Lower leg skin (tissue), 4 donors: ENCODE measurements around the gene GRIK4. TPM values are rescaled to one million over a fixed set of nuclear protein-coding genes. Genes with fewer than 3 reads are reported as not detected.

ENCODE experiments used
- DNase-seq, 2 donors: peaks; one replicate each; pipeline ENCODE4 v3.0.0-alpha.2; 2019; ENCODE audit warnings: low spot score in 2 of 2
- H3K4me3 ChIP-seq: fragments of 200-600 bp; sonication (generic); 2 replicates; pipeline ENCODE4 v1.5.1; 2017; ENCODE audit warnings: mild to moderate bottlenecking, low read depth; ENCODE audit not compliant: poor library complexity, severe bottlenecking
- CTCF ChIP-seq, 3 donors: fragments of 450-650 bp; IDR thresholded peaks; one replicate each; pipeline ENCODE4 v1.5.1; 2016; ENCODE audit warnings: antibody characterized with exemption in 3 of 3, mild to moderate bottlenecking in 3 of 3, moderate library complexity in 2 of 3
- POLR2A ChIP-seq, 2 donors: fragments of 450-650 bp; IDR thresholded peaks; one replicate each; pipeline ENCODE4 v1.6.1; 2016 to 2017; ENCODE audit warnings: antibody characterized with exemption in 2 of 2, mild to moderate bottlenecking in 1 of 2, moderate library complexity in 1 of 2
- WGBS, 2 donors: methylation state at CpG; one replicate each; pipeline ENCODE4 v1.1.5; 2018; 5-methylcytosine and 5-hydroxymethylcytosine counted together
- intact Hi-C: fragments of 100-400 bp; cut with DNase I; formaldehyde crosslinking; loops from one replicate; pipeline ENCODE4 v1.15.0; 2023; ENCODE audit warnings: low total_unique reads
- total RNA-seq, 4 donors: library from RNA; depleted of rRNA; stranded (reverse); fragments of >200 nt; gene quantifications; one replicate each; pipeline ENCODE4 v1.1.0, GENCODE V29; 2016

The GRIK4 gene
- total RNA-seq, 4 donors from 2014 or later = 0.06 to 0.67 TPM; not detected in 2

GRCh38 chr11:120657306-120658070, 145.9 kb downstream of the GRIK4 start:
- TF ChIP-seq POLR2A (IDR thresholded peaks at IDR 0.05) = no peak
- 84% methylated on average over 6 of the region's 6 CpGs for WGBS, 2 donors
- H3K4me3 ChIP-seq = no peak overlapping the region
- DNase-seq = no peak
- intact Hi-C loops = no loop called here

GRCh38 chr11:120658071-120658423, 146.5 kb downstream of the GRIK4 start:
- H3K4me3 ChIP-seq = no peak overlapping the region
- TF ChIP-seq POLR2A (IDR thresholded peaks at IDR 0.05) (no peak), CTCF (IDR thresholded peaks at IDR 0.05) (no peak)
- no peak for DNase-seq
- intact Hi-C loops = no loop called here
- WGBS, 2 donors = 83 to 87% methylated on average over 3 of the region's 3 CpGs

GRCh38 chr11:120659076-120659475, 147.5 kb downstream of the GRIK4 start:
- TF ChIP-seq CTCF (IDR thresholded peaks at IDR 0.05) = no peak
- no peak for TF ChIP-seq POLR2A (IDR thresholded peaks at IDR 0.05)
- 62 to 76% methylated on average over 6 of the region's 6 CpGs for WGBS, 2 donors
- DNase-seq = no peak
- intact Hi-C loops = no loop called here
- no peak overlapping the region for H3K4me3 ChIP-seq

- no peak for DNase-seq
- 68 to 72% methylated on average over 6 to 7 of the region's 17 CpGs for WGBS, 2 donors
- intact Hi-C loops = no loop called here
- no peak overlapping the region for H3K4me3 ChIP-seq
- TF ChIP-seq POLR2A (IDR thresholded peaks at IDR 0.05) (no peak), CTCF (IDR thresholded peaks at IDR 0.05) (no peak)
These were observed 148.5 kb downstream of the GRIK4 start for GRCh38 chr11:120660024-120660565.

- intact Hi-C loops = no loop called here
- no peak overlapping the region for H3K4me3 ChIP-seq
- TF ChIP-seq POLR2A (IDR thresholded peaks at IDR 0.05) (no peak), CTCF (IDR thresholded peaks at IDR 0.05) (no peak)
- DNase-seq = no peak
- WGBS, 2 donors = 63 to 71% methylated on average over 9 of the region's 9 CpGs
These were observed 150.6 kb downstream of the GRIK4 start for GRCh38 chr11:120662071-120662676.

- no peak overlapping the region for H3K4me3 ChIP-seq
- DNase-seq = no peak
- WGBS, 2 donors = 71 to 75% methylated on average over 2 of the region's 2 CpGs
- TF ChIP-seq CTCF (IDR thresholded peaks at IDR 0.05) (no peak), POLR2A (IDR thresholded peaks at IDR 0.05) (no peak)
- intact Hi-C loops = no loop called here
These were observed 151.6 kb downstream of the GRIK4 start for GRCh38 chr11:120663142-120663541.
